Retinal pigment epithelial cell (primary cell): ENCODE data around the gene GPC2.
"Not testable (repeated sequence)": the region's sequence is repeated elsewhere in the genome, so short reads cannot be mapped to it uniquely, and the experiment has no call there.

Experiments
- DNase-seq: peaks from one replicate; pipeline ENCODE4 v3.0.0-alpha.2; 2010; ENCODE audit warnings: low read depth
- H3K4me3 ChIP-seq: 2 replicates; pipeline ENCODE4 v1.5.1; 2011; ENCODE audit warnings: mild to moderate bottlenecking, low read length, control low read depth, moderate library complexity
- CTCF ChIP-seq: conservative IDR thresholded peaks from 2 replicates; pipeline ENCODE4 v1.5.1; 2011; ENCODE audit warnings: low read depth, low read length, control low read depth, inconsistent platforms

The GPC2 gene

GRCh38 chr7:100220586-100221230 lies 43.5 kb upstream of the GPC2 start:
- no peak overlapping the region for H3K4me3 ChIP-seq
- no peak for DNase-seq
- no peak for TF ChIP-seq CTCF

GRCh38 chr7:100219801-100220585 lies 42.8 kb upstream of the GPC2 start, which contains the start of gene PVRIG:
TSS of gene PVRIG (plus strand) at chr7:100219949. CDS start at chr7:100219971, 22 bp downstream.
- DNase-seq, H3K4me3 ChIP-seq: not testable (repeated sequence)

- no peak for DNase-seq
- TF ChIP-seq CTCF, result no peak
- no peak overlapping the region for H3K4me3 ChIP-seq
These were observed 42.1 kb upstream of the GPC2 start for GRCh38 chr7:100219271-100219737.

GRCh38 chr7:100217934-100218333 lies 40.8 kb upstream of the GPC2 start:
- TF ChIP-seq CTCF, result peak; percentile 54
- DNase-seq, H3K4me3 ChIP-seq: not testable (repeated sequence)

- DNase-seq, result no peak
- H3K4me3 ChIP-seq, result no peak overlapping the region
- TF ChIP-seq CTCF, result no peak
These were observed 38.7 kb upstream of the GPC2 start for GRCh38 chr7:100215895-100216294.

GRCh38 chr7:100214356-100214755 lies 37.2 kb upstream of the GPC2 start:
- not testable (repeated sequence) for H3K4me3 ChIP-seq, DNase-seq

- no peak for TF ChIP-seq CTCF
- no peak for DNase-seq
- H3K4me3 ChIP-seq, result no peak overlapping the region
These were observed 36.5 kb upstream of the GPC2 start for GRCh38 chr7:100213672-100214071.
